EH (cell line): Measurements from ENCODE around the gene FBXO8.
"Not testable (repeated sequence)": the region's sequence is repeated elsewhere in the genome, so short reads cannot be mapped to it uniquely, and the experiment has no call there.

Experiments used
- DNase-seq: peaks from one replicate; pipeline ENCODE4 v3.0.0-alpha.2; 2015; ENCODE audit warnings: low read depth

Gene FBXO8

GRCh38 chr4:174282836-174283506, 496 bp downstream of the FBXO8 start:
- peak; percentile 94 for DNase-seq

GRCh38 chr4:174281901-174282300, 1.6 kb downstream of the FBXO8 start:
- no peak for DNase-seq

- DNase-seq = no peak
Observed at GRCh38 chr4:174281182-174281737, 2.2 kb downstream of the FBXO8 start.

GRCh38 chr4:174279433-174280155, 3.9 kb downstream of the FBXO8 start:
- DNase-seq = no peak

GRCh38 chr4:174278467-174278866, 5.0 kb downstream of the FBXO8 start:
- DNase-seq = no peak

GRCh38 chr4:174277433-174277832, 6.0 kb downstream of the FBXO8 start:
- DNase-seq = no peak

- DNase-seq = no peak
Observed at GRCh38 chr4:174275101-174275500, 8.4 kb downstream of the FBXO8 start.

- DNase-seq = no peak
Observed at GRCh38 chr4:174274436-174274835, 9.0 kb downstream of the FBXO8 start.

- DNase-seq = no peak
Observed at GRCh38 chr4:174273930-174274329, 9.5 kb downstream of the FBXO8 start.

- no peak for DNase-seq
Observed at GRCh38 chr4:174266416-174266815, 17.1 kb downstream of the FBXO8 start.

- no peak for DNase-seq
Observed at GRCh38 chr4:174265916-174266315, 17.6 kb downstream of the FBXO8 start.

- DNase-seq = no peak
Observed at GRCh38 chr4:174263445-174263736, 20.1 kb downstream of the FBXO8 start.

GRCh38 chr4:174262624-174263444, 20.6 kb downstream of the FBXO8 start:
- no peak for DNase-seq

GRCh38 chr4:174261432-174261831, 22.0 kb downstream of the FBXO8 start:
- not testable (repeated sequence) for DNase-seq

GRCh38 chr4:174260099-174260498, 23.4 kb downstream of the FBXO8 start:
- DNase-seq = peak; percentile 69

GRCh38 chr4:174259580-174259979, 23.9 kb downstream of the FBXO8 start:
- DNase-seq = no peak

GRCh38 chr4:174256277-174256713, 27.2 kb downstream of the FBXO8 start:
- peak; percentile 57 for DNase-seq

- DNase-seq = peak; percentile 38
Observed at GRCh38 chr4:174255786-174256185, 27.7 kb downstream of the FBXO8 start.

- DNase-seq = no peak
Observed at GRCh38 chr4:174255374-174255773, 28.1 kb downstream of the FBXO8 start.

GRCh38 chr4:174254613-174255012, 28.9 kb downstream of the FBXO8 start:
- no peak for DNase-seq

GRCh38 chr4:174252412-174252811, 31.1 kb downstream of the FBXO8 start:
- no peak for DNase-seq

- no peak for DNase-seq
Observed at GRCh38 chr4:174248407-174248806, 35.1 kb downstream of the FBXO8 start.

GRCh38 chr4:174245714-174246113, 37.8 kb downstream of the FBXO8 start:
- DNase-seq = no peak
